Endothelial cell of umbilical vein (primary cell): ENCODE results near the gene CAV1.

Experiments used
- CTCF ChIP-seq, 2 donors: IDR thresholded peaks; 1 replicate in 1 of 2; 2 replicates in 1 of 2; pipeline ENCODE4 v1.5.1; 2011; ENCODE audit warnings: low read length in 2 of 2, mild to moderate bottlenecking in 2 of 2, moderate library complexity in 2 of 2, control low read depth in 1 of 2, inconsistent platforms in 1 of 2, low read depth in 1 of 2; ENCODE audit not compliant: insufficient read depth in 1 of 2; ENCODE audit errors: extremely low read depth in 1 of 2
- EZH2 ChIP-seq: IDR thresholded peaks from 2 replicates; pipeline ENCODE4 v1.6.1; 2012; ENCODE audit warnings: borderline replicate concordance, low read depth, mild to moderate bottlenecking, moderate library complexity, low read length, inconsistent platforms; ENCODE audit not compliant: severe bottlenecking
- FOS ChIP-seq: IDR thresholded peaks from 2 replicates; pipeline ENCODE4 v1.6.1; 2011; ENCODE audit warnings: mild to moderate bottlenecking, low read length, moderate library complexity, borderline replicate concordance; ENCODE audit not compliant: insufficient read depth
- JUN ChIP-seq: IDR thresholded peaks from 2 replicates; pipeline ENCODE4 v1.6.1; 2011; ENCODE audit warnings: borderline replicate concordance, low read depth; ENCODE audit not compliant: insufficient read length, insufficient read depth
- POLR2A ChIP-seq: IDR thresholded peaks from 2 replicates; pipeline ENCODE4 v1.6.1; 2012; ENCODE audit warnings: low read depth, mild to moderate bottlenecking, control low read depth, low read length
- POLR2AphosphoS5 ChIP-seq: IDR thresholded peaks from 2 replicates; pipeline ENCODE4 v1.6.1; 2012; ENCODE audit warnings: low read depth, mild to moderate bottlenecking, control low read depth, low read length, moderate library complexity; ENCODE audit not compliant: insufficient read depth

- TF ChIP-seq CTCF (IDR thresholded peaks at IDR 0.05; ENCODE audit: extremely low read depth in 1 of 2, insufficient read depth in 1 of 2, low read depth in 1 of 2, low read length in 2 of 2), result no peak
- TF ChIP-seq POLR2A, result peak; percentile 45
- TF ChIP-seq EZH2, result no peak
- peak; percentile 60 for TF ChIP-seq POLR2AphosphoS5
- TF ChIP-seq JUN, result peak; percentile 92
- TF ChIP-seq FOS, result peak; percentile 99
Measured at GRCh38 chr7:116576350-116577319, 51.8 kb downstream of the CAV1 start.
